ENCODE results near the gene JAM2. TPM values are rescaled to one million over a fixed set of nuclear protein-coding genes. Genes with fewer than 3 reads are reported as not detected.

Gene JAM2
- total RNA-seq, 2 donors from 2014 or later = 3.7 to 9.5 TPM

DNA sequence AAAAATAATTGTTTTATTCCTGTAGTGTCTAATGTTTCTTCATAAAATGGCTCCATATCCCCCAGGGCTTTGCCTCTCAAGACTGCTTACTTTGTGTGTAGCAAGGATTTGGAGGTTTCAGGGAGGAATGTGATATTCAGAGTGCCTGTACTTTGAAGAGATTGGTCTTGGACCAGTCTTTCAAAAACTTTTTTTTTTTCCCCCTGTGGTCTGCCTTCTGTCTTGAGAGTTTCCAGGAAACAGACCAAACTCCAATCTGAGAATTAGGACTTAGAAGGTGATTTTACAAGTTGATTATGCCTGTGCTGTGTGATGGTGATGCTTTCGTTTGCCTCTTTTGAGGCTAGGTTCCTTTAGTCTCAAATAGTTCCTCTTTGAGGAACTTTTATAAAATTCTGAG, 121.6 kb downstream of the JAM2 start:
- no peaks in the 10 kb centered on the region for H3K4me1 ChIP-seq
- intact Hi-C loops (cut with DNase I) = no loop called here
- no peak overlapping the region for H3K27ac ChIP-seq
- H3K9me3 ChIP-seq = no peaks in the 10 kb centered on the region
- H3K27me3 ChIP-seq = no peaks in the 10 kb centered on the region
- no peak for DNase-seq
- no peak overlapping the region for H3K4me3 ChIP-seq
- TF ChIP-seq CTCF (IDR thresholded peaks at IDR 0.05) = no peak
- H3K9ac ChIP-seq (ENCODE audit: low read depth in 2 of 2, low read length in 2 of 2) = no peak overlapping the region
- no peaks in the 10 kb centered on the region for H3K36me3 ChIP-seq

- no peaks in the 10 kb centered on the region for H3K9me3 ChIP-seq
- no peak overlapping the region for H3K4me3 ChIP-seq
- intact Hi-C loops (cut with DNase I) = no loop called here
- no peaks in the 10 kb centered on the region for H3K27me3 ChIP-seq
- H3K27ac ChIP-seq = no peak overlapping the region
- no peak for TF ChIP-seq CTCF (IDR thresholded peaks at IDR 0.05)
- H3K4me1 ChIP-seq = no peaks in the 10 kb centered on the region
- no peaks in the 10 kb centered on the region for H3K36me3 ChIP-seq
- no peak for DNase-seq
- H3K9ac ChIP-seq (ENCODE audit: low read depth in 2 of 2, low read length in 2 of 2) = no peak overlapping the region
These were observed 125.0 kb downstream of the JAM2 start for GRCh38 chr21:25764065-25764464.

Other genes with a start within 250 kb of the JAM2 start
- gene MRPL39, start 31.8 kb upstream of the JAM2 start, total RNA-seq = 10 to 100 TPM; 44.0 to 50.2 TPM
- 100 to 1,000 TPM; 186 to 242 TPM for gene ATP5PF, start 95.6 kb downstream of the JAM2 start, total RNA-seq
- gene GABPA, start 95.7 kb downstream of the JAM2 start, total RNA-seq = 10 to 100 TPM; 23.8 to 24.9 TPM